SJSA1 (cell line): ENCODE data around the gene PRLHR. TPM values are rescaled to one million over a fixed set of nuclear protein-coding genes. Genes with fewer than 3 reads are reported as not detected.

Experiments
- DNase-seq, 2 experiments: peaks; one replicate each; pipeline ENCODE4 v3.0.0-alpha.2; 2015 to 2020; ENCODE audit warnings: low spot score in 2 of 2, low read depth in 1 of 2
- H3K27ac ChIP-seq: fragments of 250-450 bp; sonication (Bioruptor Pico); 2 replicates; pipeline ENCODE4 v1.5.1; 2020; ENCODE audit warnings: mild to moderate bottlenecking, moderate library complexity
- H3K27me3 ChIP-seq: fragments of 250-450 bp; sonication (Bioruptor Pico); replicated peaks from 2 replicates; pipeline ENCODE4 v1.5.1; 2020; ENCODE audit warnings: mild to moderate bottlenecking, moderate library complexity
- H3K36me3 ChIP-seq: fragments of 250-450 bp; sonication (Bioruptor Pico); 2 replicates; pipeline ENCODE4 v1.5.1; 2020; ENCODE audit warnings: mild to moderate bottlenecking
- H3K4me1 ChIP-seq: fragments of 250-450 bp; sonication (Bioruptor Pico); replicated peaks from 2 replicates; pipeline ENCODE4 v1.6.1; 2021; ENCODE audit warnings: mild to moderate bottlenecking
- H3K4me3 ChIP-seq: fragments of 250-450 bp; sonication (Bioruptor Pico); 2 replicates; pipeline ENCODE4 v1.5.1; 2020; ENCODE audit warnings: mild to moderate bottlenecking
- H3K9me3 ChIP-seq: fragments of 250-450 bp; sonication (Bioruptor Pico); replicated peaks from 2 replicates; pipeline ENCODE4 v1.5.1; 2020; ENCODE audit warnings: mild to moderate bottlenecking
- total RNA-seq: library from RNA; depleted of rRNA; stranded (reverse); fragments of >200 nt; shearing (Covaris generic); gene quantifications from 2 replicates; pipeline ENCODE4 v1.2.3, GENCODE V29; 2014

PRLHR gene
- total RNA-seq, 1 experiment from 2014 or later, result not detected

GRCh38 chr10:118607768-118608354, 12.4 kb upstream of the PRLHR start:
- Histone ChIP-seq H3K4me1 (no peaks in the 10 kb centered on the region), H3K36me3 (no peaks in the 10 kb centered on the region), H3K4me3 (no peak overlapping the region), H3K27ac (no peak overlapping the region), H3K9me3 (no peaks in the 10 kb centered on the region), H3K27me3 (peaks cover 12% of the 10 kb centered on the region; the same call in 1 of the 2 replicates)
- no peak for DNase-seq

GRCh38 chr10:118605694-118606093, 10.2 kb upstream of the PRLHR start:
- DNase-seq, result no peak
- Histone ChIP-seq H3K4me3 (no peak overlapping the region), H3K27ac (no peak overlapping the region)

GRCh38 chr10:118596426-118597124, 1.1 kb upstream of the PRLHR start:
- Histone ChIP-seq H3K4me1 (no peaks in the 10 kb centered on the region), H3K36me3 (no peaks in the 10 kb centered on the region), H3K27me3 (peaks cover 11% of the 10 kb centered on the region; the same call in 1 of the 2 replicates), H3K27ac (no peak overlapping the region), H3K9me3 (peaks cover 7% of the 10 kb centered on the region; the same call in 1 of the 2 replicates), H3K4me3 (no peak overlapping the region)
- no peak for DNase-seq

More at GRCh38 chr10:118605694-118606093, 10.2 kb upstream of the PRLHR start:
- H3K9me3 ChIP-seq, result no peaks in the 10 kb centered on the region
- peaks cover 12% of the 10 kb centered on the region; the same call in 1 of the 2 replicates for H3K27me3 ChIP-seq
- H3K4me1 ChIP-seq, result no peaks in the 10 kb centered on the region
- H3K36me3 ChIP-seq, result no peaks in the 10 kb centered on the region

- peaks cover 7% of the 10 kb centered on the region; the same call in 1 of the 2 replicates for H3K9me3 ChIP-seq
- H3K27me3 ChIP-seq, result peaks cover 11% of the 10 kb centered on the region; the same call in 1 of the 2 replicates
- H3K4me3 ChIP-seq, result no peak overlapping the region
- H3K36me3 ChIP-seq, result no peaks in the 10 kb centered on the region
- no peaks in the 10 kb centered on the region for H3K4me1 ChIP-seq
- DNase-seq, result no peak
- H3K27ac ChIP-seq, result no peak overlapping the region
Measured at GRCh38 chr10:118595064-118595420, 406 bp downstream of the PRLHR start.

GRCh38 chr10:118594392-118595063, 920 bp downstream of the PRLHR start:
- DNase-seq, result no peak
- Histone ChIP-seq H3K4me1 (no peaks in the 10 kb centered on the region), H3K27me3 (peaks cover 11% of the 10 kb centered on the region; the same call in 1 of the 2 replicates), H3K27ac (no peak overlapping the region), H3K36me3 (no peaks in the 10 kb centered on the region), H3K9me3 (peaks cover 7% of the 10 kb centered on the region; the same call in 1 of the 2 replicates), H3K4me3 (no peak overlapping the region)

GRCh38 chr10:118592675-118593330, 2.6 kb downstream of the PRLHR start:
- Histone ChIP-seq H3K4me3 (no peak overlapping the region), H3K27me3 (peaks cover 11% of the 10 kb centered on the region), H3K9me3 (peaks cover 7% of the 10 kb centered on the region; the same call in 1 of the 2 replicates), H3K27ac (no peak overlapping the region), H3K36me3 (no peaks in the 10 kb centered on the region), H3K4me1 (no peaks in the 10 kb centered on the region)
- no peak for DNase-seq

GRCh38 chr10:118590334-118590733, 5.1 kb downstream of the PRLHR start:
- Histone ChIP-seq H3K36me3 (no peaks in the 10 kb centered on the region), H3K27me3 (peaks cover 6% of the 10 kb centered on the region; the same call in 1 of the 2 replicates), H3K27ac (no peak overlapping the region), H3K4me3 (no peak overlapping the region), H3K9me3 (peaks cover 7% of the 10 kb centered on the region; the same call in 1 of the 2 replicates), H3K4me1 (peaks cover 1% of the 10 kb centered on the region; the same call in 1 of the 2 replicates)
- DNase-seq, result no peak

GRCh38 chr10:118587881-118588651, 7.4 kb downstream of the PRLHR start:
- Histone ChIP-seq H3K27me3 (peaks cover 6% of the 10 kb centered on the region; the same call in 1 of the 2 replicates), H3K4me1 (peaks cover 9% of the 10 kb centered on the region; the same call in 1 of the 2 replicates), H3K27ac (no peak overlapping the region), H3K9me3 (no peaks in the 10 kb centered on the region; the same call in 1 of the 2 replicates), H3K4me3 (no peak overlapping the region), H3K36me3 (no peaks in the 10 kb centered on the region)
- no peak for DNase-seq

GRCh38 chr10:118586911-118587310, 8.5 kb downstream of the PRLHR start:
- DNase-seq, result no peak
- no peaks in the 10 kb centered on the region; the same call in 1 of the 2 replicates for H3K9me3 ChIP-seq
- no peaks in the 10 kb centered on the region for H3K36me3 ChIP-seq
- no peak overlapping the region for H3K27ac ChIP-seq
- H3K4me1 ChIP-seq, result peaks cover 9% of the 10 kb centered on the region; the same call in 1 of the 2 replicates
- H3K4me3 ChIP-seq, result no peak overlapping the region
- H3K27me3 ChIP-seq, result peaks cover 6% of the 10 kb centered on the region; the same call in 1 of the 2 replicates

GRCh38 chr10:118585794-118586193, 9.7 kb downstream of the PRLHR start:
- Histone ChIP-seq H3K9me3 (no peaks in the 10 kb centered on the region; the same call in 1 of the 2 replicates), H3K27ac (no peak overlapping the region), H3K4me1 (peaks cover 9% of the 10 kb centered on the region; the same call in 1 of the 2 replicates), H3K36me3 (no peaks in the 10 kb centered on the region), H3K27me3 (peaks cover 6% of the 10 kb centered on the region; the same call in 1 of the 2 replicates), H3K4me3 (no peak overlapping the region)
- no peak for DNase-seq

- Histone ChIP-seq H3K4me1 (peaks cover 9% of the 10 kb centered on the region; the same call in 1 of the 2 replicates), H3K27me3 (peaks cover 6% of the 10 kb centered on the region; the same call in 1 of the 2 replicates), H3K9me3 (no peaks in the 10 kb centered on the region; the same call in 1 of the 2 replicates), H3K36me3 (no peaks in the 10 kb centered on the region), H3K27ac (no peak overlapping the region), H3K4me3 (no peak overlapping the region)
- DNase-seq, result no peak
Measured at GRCh38 chr10:118585234-118585633, 10.2 kb downstream of the PRLHR start.

- peaks cover 5% of the 10 kb centered on the region; the same call in 1 of the 2 replicates for H3K27me3 ChIP-seq
- peak in 1 of 2 experiments; percentile 25 for DNase-seq
- H3K9me3 ChIP-seq, result no peaks in the 10 kb centered on the region; the same call in 1 of the 2 replicates
- no peaks in the 10 kb centered on the region for H3K36me3 ChIP-seq
- peaks cover 9% of the 10 kb centered on the region; the same call in 1 of the 2 replicates for H3K4me1 ChIP-seq
- no peak overlapping the region for H3K27ac ChIP-seq
- H3K4me3 ChIP-seq, result no peak overlapping the region
Measured at GRCh38 chr10:118584181-118584954, 11.1 kb downstream of the PRLHR start.
